Endothelial cell of umbilical vein (primary cell): ENCODE data around the gene PATE3.

Source experiments
- EZH2 ChIP-seq: IDR thresholded peaks from 2 replicates; pipeline ENCODE4 v1.6.1; 2012; ENCODE audit warnings: borderline replicate concordance, low read depth, mild to moderate bottlenecking, moderate library complexity, low read length, inconsistent platforms; ENCODE audit not compliant: severe bottlenecking
- FOS ChIP-seq: IDR thresholded peaks from 2 replicates; pipeline ENCODE4 v1.6.1; 2011; ENCODE audit warnings: mild to moderate bottlenecking, low read length, moderate library complexity, borderline replicate concordance; ENCODE audit not compliant: insufficient read depth
- GATA2 ChIP-seq: IDR thresholded peaks from 2 replicates; pipeline ENCODE4 v1.7.0; 2011; ENCODE audit warnings: low read depth, mild to moderate bottlenecking, moderate library complexity, mixed read lengths, low read length; ENCODE audit not compliant: insufficient read length, insufficient read depth
- JUN ChIP-seq: IDR thresholded peaks from 2 replicates; pipeline ENCODE4 v1.6.1; 2011; ENCODE audit warnings: borderline replicate concordance, low read depth; ENCODE audit not compliant: insufficient read length, insufficient read depth
- MYC ChIP-seq: IDR thresholded peaks from one replicate; pipeline ENCODE4 v1.6.1; 2011; ENCODE audit warnings: mild to moderate bottlenecking, low read depth, low read length
- POLR2A ChIP-seq: IDR thresholded peaks from 2 replicates; pipeline ENCODE4 v1.6.1; 2012; ENCODE audit warnings: low read depth, mild to moderate bottlenecking, control low read depth, low read length
- POLR2AphosphoS5 ChIP-seq: IDR thresholded peaks from 2 replicates; pipeline ENCODE4 v1.6.1; 2012; ENCODE audit warnings: low read depth, mild to moderate bottlenecking, control low read depth, low read length, moderate library complexity; ENCODE audit not compliant: insufficient read depth
- TF ChIP-seq, protein P1 (sequence below), 2 donors: IDR thresholded peaks; 1 replicate in 1 of 2; 2 replicates in 1 of 2; pipeline ENCODE4 v1.5.1; 2011; ENCODE audit warnings: low read length in 2 of 2, mild to moderate bottlenecking in 2 of 2, moderate library complexity in 2 of 2, control low read depth in 1 of 2, inconsistent platforms in 1 of 2, low read depth in 1 of 2; ENCODE audit not compliant: insufficient read depth in 1 of 2; ENCODE audit errors: extremely low read depth in 1 of 2
- TF ChIP-seq, protein P2 (sequence below): IDR thresholded peaks from 2 replicates; pipeline ENCODE4 v1.6.1; 2011; ENCODE audit not compliant: insufficient read depth, insufficient read length

DNA sequence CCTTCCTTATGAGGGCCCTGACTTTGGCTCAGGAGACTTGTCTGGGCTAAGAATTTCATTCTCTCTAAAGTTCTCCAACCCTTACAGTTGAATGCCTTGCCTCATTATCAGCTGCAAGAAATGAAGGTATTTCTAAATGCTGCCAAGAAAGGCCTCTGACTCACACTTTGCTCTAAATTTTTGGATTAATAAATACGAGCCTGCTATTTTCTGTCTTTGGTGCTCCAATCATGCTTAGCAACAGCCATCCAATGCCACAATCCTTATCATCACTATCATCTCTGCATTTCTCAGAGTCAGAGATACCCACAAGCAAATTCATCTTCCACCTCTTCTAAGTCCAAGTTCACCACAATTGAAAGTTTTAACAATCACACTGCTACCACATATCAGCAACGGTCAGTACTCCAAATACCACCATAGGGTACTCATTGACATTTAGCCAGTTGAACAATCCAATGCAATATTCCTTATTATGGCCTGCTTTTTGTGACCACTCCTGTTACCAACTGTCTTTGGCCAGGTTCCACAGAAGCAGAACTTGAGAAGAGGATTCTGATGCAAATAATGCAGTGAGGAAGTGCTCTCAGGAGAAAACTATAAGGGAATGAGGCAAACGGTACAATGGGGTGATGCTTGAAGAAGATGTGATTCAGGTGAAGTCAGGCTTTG lies 15.0 kb upstream of the PATE3 start:
- TF ChIP-seq, protein P1, sequence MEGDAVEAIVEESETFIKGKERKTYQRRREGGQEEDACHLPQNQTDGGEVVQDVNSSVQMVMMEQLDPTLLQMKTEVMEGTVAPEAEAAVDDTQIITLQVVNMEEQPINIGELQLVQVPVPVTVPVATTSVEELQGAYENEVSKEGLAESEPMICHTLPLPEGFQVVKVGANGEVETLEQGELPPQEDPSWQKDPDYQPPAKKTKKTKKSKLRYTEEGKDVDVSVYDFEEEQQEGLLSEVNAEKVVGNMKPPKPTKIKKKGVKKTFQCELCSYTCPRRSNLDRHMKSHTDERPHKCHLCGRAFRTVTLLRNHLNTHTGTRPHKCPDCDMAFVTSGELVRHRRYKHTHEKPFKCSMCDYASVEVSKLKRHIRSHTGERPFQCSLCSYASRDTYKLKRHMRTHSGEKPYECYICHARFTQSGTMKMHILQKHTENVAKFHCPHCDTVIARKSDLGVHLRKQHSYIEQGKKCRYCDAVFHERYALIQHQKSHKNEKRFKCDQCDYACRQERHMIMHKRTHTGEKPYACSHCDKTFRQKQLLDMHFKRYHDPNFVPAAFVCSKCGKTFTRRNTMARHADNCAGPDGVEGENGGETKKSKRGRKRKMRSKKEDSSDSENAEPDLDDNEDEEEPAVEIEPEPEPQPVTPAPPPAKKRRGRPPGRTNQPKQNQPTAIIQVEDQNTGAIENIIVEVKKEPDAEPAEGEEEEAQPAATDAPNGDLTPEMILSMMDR (IDR thresholded peaks at IDR 0.05; ENCODE audit: extremely low read depth in 1 of 2, insufficient read depth in 1 of 2, low read depth in 1 of 2, low read length in 2 of 2), result no peak
- TF ChIP-seq POLR2AphosphoS5 (no peak), POLR2A (no peak), FOS (peak; percentile 41), MYC (no peak), GATA2 (no peak), JUN (no peak), EZH2 (no peak)
- TF ChIP-seq, protein P2, sequence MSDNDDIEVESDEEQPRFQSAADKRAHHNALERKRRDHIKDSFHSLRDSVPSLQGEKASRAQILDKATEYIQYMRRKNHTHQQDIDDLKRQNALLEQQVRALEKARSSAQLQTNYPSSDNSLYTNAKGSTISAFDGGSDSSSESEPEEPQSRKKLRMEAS, result no peak
